ENCODE measurements around the gene CARHSP1.
A peak's percentile ranks its signal among the peaks of the same experiment; 100 is the strongest.
"Not testable (repeated sequence)": the region's sequence is repeated elsewhere in the genome, so short reads cannot be mapped to it uniquely, and the experiment has no call there.

Gene CARHSP1

GRCh38 chr16:8868416-8869211 lies at the start of gene CARHSP1:
CARHSP1 (minus strand) TSS chr16:8869006; CDS start chr16:8859328, 9,678 bp downstream.
- H3K4me3 ChIP-seq (ENCODE audit: low read depth, low read length): peak within 1 kb of the TSS; percentile 79
- H3K9ac ChIP-seq: no peak within 1 kb of the TSS
- no peaks in the 10 kb centered on the region for H3K36me3 ChIP-seq (ENCODE audit: control insufficient read depth, insufficient read depth, low read length)
- H3K4me2 ChIP-seq (ENCODE audit: low read length): peak within 1 kb of the TSS; percentile 89
- no peaks in the 10 kb centered on the region for H3K79me2 ChIP-seq
- H3K4me1 ChIP-seq: peaks cover 7% of the 10 kb centered on the region
- TF ChIP-seq, protein P1, sequence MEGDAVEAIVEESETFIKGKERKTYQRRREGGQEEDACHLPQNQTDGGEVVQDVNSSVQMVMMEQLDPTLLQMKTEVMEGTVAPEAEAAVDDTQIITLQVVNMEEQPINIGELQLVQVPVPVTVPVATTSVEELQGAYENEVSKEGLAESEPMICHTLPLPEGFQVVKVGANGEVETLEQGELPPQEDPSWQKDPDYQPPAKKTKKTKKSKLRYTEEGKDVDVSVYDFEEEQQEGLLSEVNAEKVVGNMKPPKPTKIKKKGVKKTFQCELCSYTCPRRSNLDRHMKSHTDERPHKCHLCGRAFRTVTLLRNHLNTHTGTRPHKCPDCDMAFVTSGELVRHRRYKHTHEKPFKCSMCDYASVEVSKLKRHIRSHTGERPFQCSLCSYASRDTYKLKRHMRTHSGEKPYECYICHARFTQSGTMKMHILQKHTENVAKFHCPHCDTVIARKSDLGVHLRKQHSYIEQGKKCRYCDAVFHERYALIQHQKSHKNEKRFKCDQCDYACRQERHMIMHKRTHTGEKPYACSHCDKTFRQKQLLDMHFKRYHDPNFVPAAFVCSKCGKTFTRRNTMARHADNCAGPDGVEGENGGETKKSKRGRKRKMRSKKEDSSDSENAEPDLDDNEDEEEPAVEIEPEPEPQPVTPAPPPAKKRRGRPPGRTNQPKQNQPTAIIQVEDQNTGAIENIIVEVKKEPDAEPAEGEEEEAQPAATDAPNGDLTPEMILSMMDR (IDR thresholded peaks at IDR 0.05): no peak
- peak within 1 kb of the TSS; percentile 43 for H3K27ac ChIP-seq
- H3K27me3 ChIP-seq (ENCODE audit: control insufficient read depth, insufficient read depth, low read length): no peaks in the 10 kb centered on the region
- peak within 1 kb of the TSS; percentile 87 for H2AFZ ChIP-seq
- H3K9me3 ChIP-seq (ENCODE audit: control insufficient read depth, low read length): no peaks in the 10 kb centered on the region

GRCh38 chr16:8917336-8917735 lies 48.5 kb upstream of the CARHSP1 start:
- not testable (repeated sequence) for H3K4me3 ChIP-seq (ENCODE audit: low read depth, low read length); H2AFZ ChIP-seq; H3K27me3 ChIP-seq (ENCODE audit: control insufficient read depth, insufficient read depth, low read length); H3K4me1 ChIP-seq; H3K27ac ChIP-seq; H3K9ac ChIP-seq; H3K4me2 ChIP-seq (ENCODE audit: low read length); H3K9me3 ChIP-seq (ENCODE audit: control insufficient read depth, low read length); H3K36me3 ChIP-seq (ENCODE audit: control insufficient read depth, insufficient read depth, low read length)
- H3K79me2 ChIP-seq: peaks cover 32% of the 10 kb centered on the region

GRCh38 chr16:8916541-8917225 lies 47.9 kb upstream of the CARHSP1 start:
- H3K9ac ChIP-seq: no peak overlapping the region
- H3K4me2 ChIP-seq (ENCODE audit: low read length): no peak overlapping the region
- no peaks in the 10 kb centered on the region for H3K9me3 ChIP-seq (ENCODE audit: control insufficient read depth, low read length)
- no peak overlapping the region for H2AFZ ChIP-seq
- H3K27ac ChIP-seq: no peak overlapping the region
- H3K79me2 ChIP-seq: peaks cover 31% of the 10 kb centered on the region
- TF ChIP-seq, protein P1 (IDR thresholded peaks at IDR 0.05): no peak
- no peaks in the 10 kb centered on the region for H3K36me3 ChIP-seq (ENCODE audit: control insufficient read depth, insufficient read depth, low read length)
- H3K27me3 ChIP-seq (ENCODE audit: control insufficient read depth, insufficient read depth, low read length): no peaks in the 10 kb centered on the region
- no peaks in the 10 kb centered on the region for H3K4me1 ChIP-seq
- no peak overlapping the region for H3K4me3 ChIP-seq (ENCODE audit: low read depth, low read length)

DNA sequence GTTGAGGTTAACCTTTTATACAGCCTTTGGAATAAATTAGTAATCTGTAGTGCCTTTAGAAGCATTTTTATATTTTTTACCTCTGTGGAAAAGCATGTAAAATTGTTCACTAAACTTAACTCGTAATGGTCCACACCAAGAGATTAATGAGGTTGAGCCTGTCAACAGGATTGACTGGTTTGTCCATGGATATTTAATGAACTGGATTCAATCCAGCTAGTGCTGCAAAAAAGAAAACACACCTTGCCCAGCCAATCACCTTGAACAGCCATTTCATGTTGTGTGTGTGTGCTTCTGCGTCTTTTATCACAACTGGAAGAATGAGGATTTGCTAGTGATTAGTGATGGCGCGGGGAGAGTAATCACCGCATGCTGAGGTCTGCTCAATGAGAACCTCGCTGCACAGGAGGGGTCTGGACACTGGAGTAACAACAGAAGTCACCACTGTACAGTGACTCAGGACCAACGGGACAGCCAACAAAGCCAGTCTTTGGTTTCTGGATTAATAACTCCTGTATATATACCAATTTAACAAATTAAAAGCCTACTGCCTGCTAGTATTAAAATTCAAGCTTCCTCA lies 47.0 kb upstream of the CARHSP1 start:
- H3K27me3 ChIP-seq (ENCODE audit: control insufficient read depth, insufficient read depth, low read length): no peaks in the 10 kb centered on the region
- no peak overlapping the region for H3K4me2 ChIP-seq (ENCODE audit: low read length)
- H3K4me1 ChIP-seq: no peaks in the 10 kb centered on the region
- no peak overlapping the region for H2AFZ ChIP-seq
- no peak overlapping the region for H3K27ac ChIP-seq
- no peak overlapping the region for H3K9ac ChIP-seq
- no peak overlapping the region for H3K4me3 ChIP-seq (ENCODE audit: low read depth, low read length)
- no peaks in the 10 kb centered on the region for H3K36me3 ChIP-seq (ENCODE audit: control insufficient read depth, insufficient read depth, low read length)
- peaks cover 35% of the 10 kb centered on the region for H3K79me2 ChIP-seq
- TF ChIP-seq, protein P1 (IDR thresholded peaks at IDR 0.05): no peak
- H3K9me3 ChIP-seq (ENCODE audit: control insufficient read depth, low read length): no peaks in the 10 kb centered on the region

DNA sequence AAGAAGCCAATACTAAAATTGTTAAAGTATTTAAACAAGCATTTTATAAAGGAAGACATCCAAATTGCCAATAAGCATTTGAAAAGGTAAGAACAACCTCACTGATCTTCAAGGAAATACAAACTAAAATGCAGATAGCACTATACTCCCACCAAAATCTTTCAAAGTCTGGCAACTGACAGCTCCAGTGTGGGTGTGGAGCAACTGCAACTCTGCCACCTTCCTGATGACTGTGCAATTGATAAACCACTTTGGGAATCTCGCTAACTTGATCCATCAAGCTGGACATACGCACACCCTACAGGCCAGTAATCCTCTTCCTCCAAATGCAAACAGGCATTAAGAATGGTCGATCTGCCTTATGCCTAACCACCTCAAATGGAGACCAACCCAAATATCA lies 45.3 kb upstream of the CARHSP1 start:
- Histone ChIP-seq H3K9ac (no peak overlapping the region), H3K4me3 (ENCODE audit: low read depth, low read length) (no peak overlapping the region), H3K4me1 (no peaks in the 10 kb centered on the region), H2AFZ (no peak overlapping the region), H3K79me2 (peaks cover 30% of the 10 kb centered on the region), H3K27me3 (ENCODE audit: control insufficient read depth, insufficient read depth, low read length) (no peaks in the 10 kb centered on the region), H3K27ac (no peak overlapping the region), H3K36me3 (ENCODE audit: control insufficient read depth, insufficient read depth, low read length) (no peaks in the 10 kb centered on the region), H3K4me2 (ENCODE audit: low read length) (no peak overlapping the region), H3K9me3 (ENCODE audit: control insufficient read depth, low read length) (no peaks in the 10 kb centered on the region)
- TF ChIP-seq, protein P1 (IDR thresholded peaks at IDR 0.05): no peak
